ENCODE results near the gene SOX9. TPM values are rescaled to one million over a fixed set of nuclear protein-coding genes. Genes with fewer than 3 reads are reported as not detected.
"Not testable (repeated sequence)": the region's sequence is repeated elsewhere in the genome, so short reads cannot be mapped to it uniquely, and the experiment has no call there.

SOX9 gene
- total and polyA plus RNA-seq, 2 experiments from 2014 or later: 36.9 to 87.3 TPM

DNA sequence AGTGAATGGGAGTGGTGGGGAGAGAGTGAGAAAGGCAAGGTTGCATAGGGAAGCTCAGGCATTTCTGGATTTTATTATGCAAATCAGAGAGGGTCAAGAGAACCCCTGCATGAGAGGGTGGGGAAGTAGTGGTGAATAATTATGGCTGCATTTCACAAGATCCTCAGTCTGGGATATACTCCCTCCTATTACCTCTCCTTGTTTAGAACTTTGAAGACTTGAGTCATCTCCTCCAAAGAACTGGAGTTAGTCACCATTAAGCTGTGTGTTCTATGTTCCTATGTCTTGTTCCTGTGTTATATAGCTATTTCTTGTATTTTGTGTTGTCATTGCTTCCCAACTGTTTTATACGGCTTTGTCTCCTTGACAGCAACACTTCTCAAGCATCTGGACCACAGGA lies 18.4 kb downstream of the SOX9 start:
- Histone ChIP-seq H3K4me1 (ENCODE audit: insufficient read depth) (peaks cover 3% of the 10 kb centered on the region), H3K9me3 (ENCODE audit: low read depth) (no peaks in the 10 kb centered on the region), H4K20me1 (ENCODE audit: insufficient read depth, poor library complexity, severe bottlenecking) (no peaks in the 10 kb centered on the region), H3K9me2 (replicated peaks; ENCODE audit: insufficient read depth) (no peaks in the 10 kb centered on the region), H3K27me3 (no peaks in the 10 kb centered on the region), H3K4me2 (no peak overlapping the region), H3K27ac (no peak overlapping the region), H2AFZ (no peak overlapping the region), H3K79me2 (no peaks in the 10 kb centered on the region), H3K36me3 (replicated peaks; ENCODE audit: insufficient read depth, low read depth) (no peaks in the 10 kb centered on the region), H3K4me3 (no peak overlapping the region)
- WGBS (ENCODE audit: low lambda C conversion rate, missing lambda C conversion rate): 96% methylated on average over 1 of the region's 1 CpG
- TF ChIP-seq EZH2 (IDR thresholded peaks at IDR 0.05; ENCODE audit: borderline replicate concordance) (no peak), EZH2phosphoT487 (IDR thresholded peaks at IDR 0.05; ENCODE audit: low read depth, severe bottlenecking, unreplicated experiment) (no peak)
- TF ChIP-seq, protein P1, sequence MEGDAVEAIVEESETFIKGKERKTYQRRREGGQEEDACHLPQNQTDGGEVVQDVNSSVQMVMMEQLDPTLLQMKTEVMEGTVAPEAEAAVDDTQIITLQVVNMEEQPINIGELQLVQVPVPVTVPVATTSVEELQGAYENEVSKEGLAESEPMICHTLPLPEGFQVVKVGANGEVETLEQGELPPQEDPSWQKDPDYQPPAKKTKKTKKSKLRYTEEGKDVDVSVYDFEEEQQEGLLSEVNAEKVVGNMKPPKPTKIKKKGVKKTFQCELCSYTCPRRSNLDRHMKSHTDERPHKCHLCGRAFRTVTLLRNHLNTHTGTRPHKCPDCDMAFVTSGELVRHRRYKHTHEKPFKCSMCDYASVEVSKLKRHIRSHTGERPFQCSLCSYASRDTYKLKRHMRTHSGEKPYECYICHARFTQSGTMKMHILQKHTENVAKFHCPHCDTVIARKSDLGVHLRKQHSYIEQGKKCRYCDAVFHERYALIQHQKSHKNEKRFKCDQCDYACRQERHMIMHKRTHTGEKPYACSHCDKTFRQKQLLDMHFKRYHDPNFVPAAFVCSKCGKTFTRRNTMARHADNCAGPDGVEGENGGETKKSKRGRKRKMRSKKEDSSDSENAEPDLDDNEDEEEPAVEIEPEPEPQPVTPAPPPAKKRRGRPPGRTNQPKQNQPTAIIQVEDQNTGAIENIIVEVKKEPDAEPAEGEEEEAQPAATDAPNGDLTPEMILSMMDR (IDR thresholded peaks at IDR 0.05; ENCODE audit: poor library complexity): no peak
- no peak for DNase-seq (ENCODE audit: low spot score)

DNA sequence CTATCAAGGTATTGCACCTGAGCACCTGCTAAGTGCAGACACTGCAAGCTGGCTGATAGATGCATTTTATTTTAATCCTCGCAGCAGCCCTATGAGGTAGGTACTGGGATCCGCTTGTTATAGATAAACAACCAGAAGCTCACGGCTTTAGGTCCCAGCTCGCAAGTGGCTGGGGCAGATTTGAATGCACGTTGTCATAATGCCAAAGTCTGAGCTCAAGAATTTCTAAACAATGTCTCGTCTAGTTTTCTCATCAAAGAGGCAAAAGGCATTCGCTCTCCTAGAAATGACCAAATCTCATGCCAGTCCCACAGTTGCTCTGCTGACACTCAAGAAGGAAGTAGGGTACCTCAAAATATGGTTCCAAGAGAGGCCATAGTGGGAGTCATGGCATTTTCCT lies 20.5 kb downstream of the SOX9 start:
- no peaks in the 10 kb centered on the region for H3K79me2 ChIP-seq
- H3K36me3 ChIP-seq (replicated peaks; ENCODE audit: insufficient read depth, low read depth): no peaks in the 10 kb centered on the region
- H3K9me2 ChIP-seq (replicated peaks; ENCODE audit: insufficient read depth): no peaks in the 10 kb centered on the region
- WGBS (ENCODE audit: low lambda C conversion rate, missing lambda C conversion rate): 74% methylated on average over 7 of the region's 7 CpGs
- H3K4me3 ChIP-seq: no peak overlapping the region
- no peak overlapping the region for H2AFZ ChIP-seq
- H4K20me1 ChIP-seq (ENCODE audit: insufficient read depth, poor library complexity, severe bottlenecking): no peaks in the 10 kb centered on the region
- no peaks in the 10 kb centered on the region for H3K9me3 ChIP-seq (ENCODE audit: low read depth)
- H3K27me3 ChIP-seq: no peaks in the 10 kb centered on the region
- TF ChIP-seq EZH2phosphoT487 (IDR thresholded peaks at IDR 0.05; ENCODE audit: low read depth, severe bottlenecking, unreplicated experiment): no peak
- no peak for TF ChIP-seq EZH2 (IDR thresholded peaks at IDR 0.05; ENCODE audit: borderline replicate concordance)
- TF ChIP-seq, protein P1 (IDR thresholded peaks at IDR 0.05; ENCODE audit: poor library complexity): no peak
- H3K4me2 ChIP-seq: no peak overlapping the region
- no peak overlapping the region for H3K27ac ChIP-seq
- peaks cover 3% of the 10 kb centered on the region for H3K4me1 ChIP-seq (ENCODE audit: insufficient read depth)
- no peak for DNase-seq (ENCODE audit: low spot score)

DNA sequence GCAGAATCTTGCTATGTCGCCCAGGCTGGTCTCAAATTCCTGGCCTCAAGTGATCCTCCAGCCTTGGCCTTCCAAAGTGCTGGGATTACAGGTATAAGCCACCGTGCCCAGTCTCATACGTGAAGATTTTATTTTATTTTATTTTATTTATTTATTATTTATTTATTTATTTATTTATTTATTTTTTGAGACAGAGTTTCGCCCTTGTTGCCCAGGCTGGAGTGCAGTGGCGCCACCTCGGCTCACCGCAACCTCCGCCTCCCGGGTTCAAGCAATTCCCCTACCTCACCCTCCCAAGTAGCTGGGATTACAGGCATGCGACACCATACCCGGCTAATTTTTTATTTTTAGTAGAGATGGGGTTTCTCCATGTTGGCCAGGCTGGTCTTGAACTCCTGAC lies 21.3 kb downstream of the SOX9 start:
- H3K27ac ChIP-seq; H3K9me3 ChIP-seq (ENCODE audit: low read depth); H3K4me1 ChIP-seq (ENCODE audit: insufficient read depth); H3K27me3 ChIP-seq; H3K9me2 ChIP-seq (replicated peaks; ENCODE audit: insufficient read depth); H3K4me2 ChIP-seq; H3K4me3 ChIP-seq; DNase-seq (ENCODE audit: low spot score); H3K79me2 ChIP-seq; H2AFZ ChIP-seq; H3K36me3 ChIP-seq (replicated peaks; ENCODE audit: insufficient read depth, low read depth); H4K20me1 ChIP-seq (ENCODE audit: insufficient read depth, poor library complexity, severe bottlenecking): not testable (repeated sequence)
- 98% methylated on average over 11 of the region's 11 CpGs for WGBS (ENCODE audit: low lambda C conversion rate, missing lambda C conversion rate)

DNA sequence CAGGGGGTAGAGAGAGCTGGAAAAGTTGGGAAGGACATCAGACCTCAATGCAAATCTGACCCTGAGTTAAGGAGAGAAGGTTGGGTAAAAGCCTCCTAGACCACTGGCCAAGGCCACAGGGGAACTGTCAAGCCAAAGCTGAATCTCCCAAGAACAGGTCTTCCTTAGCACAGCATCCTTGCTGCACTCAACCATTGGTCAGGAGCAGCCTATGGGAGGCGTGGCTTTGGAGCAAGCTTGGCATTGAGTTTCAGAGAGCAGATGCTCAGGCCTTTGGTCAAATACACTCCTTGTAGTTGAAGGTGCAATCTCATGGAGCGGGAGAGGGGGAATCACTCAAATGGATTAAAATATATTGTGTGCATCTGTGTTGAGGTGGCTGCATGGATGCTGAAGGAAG lies 21.8 kb downstream of the SOX9 start:
- WGBS (ENCODE audit: low lambda C conversion rate, missing lambda C conversion rate): 93% methylated on average over 2 of the region's 2 CpGs
- no peak for DNase-seq (ENCODE audit: low spot score)
- H2AFZ ChIP-seq: no peak overlapping the region
- H3K27me3 ChIP-seq: no peaks in the 10 kb centered on the region
- peaks cover 3% of the 10 kb centered on the region for H3K4me1 ChIP-seq (ENCODE audit: insufficient read depth)
- H3K9me3 ChIP-seq (ENCODE audit: low read depth): no peaks in the 10 kb centered on the region
- TF ChIP-seq EZH2phosphoT487 (IDR thresholded peaks at IDR 0.05; ENCODE audit: low read depth, severe bottlenecking, unreplicated experiment) (no peak), EZH2 (IDR thresholded peaks at IDR 0.05; ENCODE audit: borderline replicate concordance) (no peak)
- TF ChIP-seq, protein P1 (IDR thresholded peaks at IDR 0.05; ENCODE audit: poor library complexity): no peak
- H3K79me2 ChIP-seq: no peaks in the 10 kb centered on the region
- H4K20me1 ChIP-seq (ENCODE audit: insufficient read depth, poor library complexity, severe bottlenecking): no peaks in the 10 kb centered on the region
- no peak overlapping the region for H3K27ac ChIP-seq
- H3K4me3 ChIP-seq: no peak overlapping the region
- H3K36me3 ChIP-seq (replicated peaks; ENCODE audit: insufficient read depth, low read depth): no peaks in the 10 kb centered on the region
- no peaks in the 10 kb centered on the region for H3K9me2 ChIP-seq (replicated peaks; ENCODE audit: insufficient read depth)
- no peak overlapping the region for H3K4me2 ChIP-seq

All from hepatocyte (in vitro differentiated cells).